Stimulated activated CD4-positive, alpha-beta T cell treated with anti-CD3 and anti-CD28 coated beads, Interleukin-4, amount 100 ng/mL, for 24 hours (primary cell): ENCODE measurements around the gene IGSF3.
"Not testable (repeated sequence)": the region's sequence is repeated elsewhere in the genome, so short reads cannot be mapped to it uniquely, and the experiment has no call there.

Source experiments
- DNase-seq: peaks from one replicate; pipeline ENCODE4 v3.0.0-alpha.2; 2020

IGSF3 gene

GRCh38 chr1:116595065-116595840, 72.3 kb downstream of the IGSF3 start:
- DNase-seq: not testable (repeated sequence)

DNA sequence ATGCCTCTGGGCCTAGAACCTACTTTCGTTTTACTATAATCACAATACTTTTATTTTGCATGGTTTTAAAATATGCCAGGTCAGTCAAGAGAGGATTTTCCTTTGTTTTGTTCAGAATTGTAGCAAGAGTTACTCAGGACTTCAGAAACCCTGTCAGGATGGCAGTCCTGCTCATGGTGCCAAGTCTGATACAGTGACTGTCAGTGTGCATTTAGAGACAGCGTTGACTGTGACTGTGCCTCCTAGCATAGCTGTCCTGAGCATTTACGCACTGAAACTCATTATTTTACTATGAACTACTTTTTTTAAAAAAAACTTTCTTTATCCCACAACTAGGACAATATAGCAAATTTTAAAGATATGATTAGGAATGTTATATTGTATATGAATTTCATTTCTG, 73.6 kb downstream of the IGSF3 start:
- not testable (repeated sequence) for DNase-seq

GRCh38 chr1:116593401-116593800, 74.1 kb downstream of the IGSF3 start:
- not testable (repeated sequence) for DNase-seq

GRCh38 chr1:116591951-116592605, 75.5 kb downstream of the IGSF3 start:
- DNase-seq: not testable (repeated sequence)

GRCh38 chr1:116591006-116591950, 76.3 kb downstream of the IGSF3 start:
- not testable (repeated sequence) for DNase-seq

DNA sequence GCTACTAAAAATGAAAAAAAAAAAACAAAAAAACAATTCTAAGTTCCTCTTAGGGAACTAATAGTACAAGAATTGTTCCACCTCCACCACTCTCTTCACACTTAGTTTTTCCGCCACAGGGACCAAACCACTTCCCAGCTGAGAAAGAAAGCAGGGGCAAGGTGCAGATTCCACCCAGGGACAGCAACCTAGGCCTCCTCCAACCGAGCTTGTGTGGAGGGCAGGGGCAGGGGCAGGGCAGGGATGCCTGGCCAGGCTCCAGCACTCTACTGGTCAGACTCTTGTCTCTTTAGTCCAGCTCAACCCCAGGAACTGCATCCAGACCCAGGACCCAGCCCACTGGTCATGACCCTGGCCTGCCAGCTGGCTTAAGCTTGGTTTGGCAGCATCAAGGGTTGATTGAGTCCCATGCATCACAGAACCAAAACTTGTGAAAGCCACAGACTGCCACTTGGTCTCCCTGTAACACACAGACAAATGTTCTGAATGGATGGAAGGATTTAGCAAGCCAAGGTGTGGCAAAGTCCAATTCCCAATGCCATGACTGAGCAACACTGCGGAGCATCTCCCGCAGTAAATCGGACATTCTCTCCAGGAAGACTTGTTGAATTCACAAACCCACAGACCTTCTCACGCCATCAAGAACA, 77.1 kb downstream of the IGSF3 start:
- not testable (repeated sequence) for DNase-seq

DNA sequence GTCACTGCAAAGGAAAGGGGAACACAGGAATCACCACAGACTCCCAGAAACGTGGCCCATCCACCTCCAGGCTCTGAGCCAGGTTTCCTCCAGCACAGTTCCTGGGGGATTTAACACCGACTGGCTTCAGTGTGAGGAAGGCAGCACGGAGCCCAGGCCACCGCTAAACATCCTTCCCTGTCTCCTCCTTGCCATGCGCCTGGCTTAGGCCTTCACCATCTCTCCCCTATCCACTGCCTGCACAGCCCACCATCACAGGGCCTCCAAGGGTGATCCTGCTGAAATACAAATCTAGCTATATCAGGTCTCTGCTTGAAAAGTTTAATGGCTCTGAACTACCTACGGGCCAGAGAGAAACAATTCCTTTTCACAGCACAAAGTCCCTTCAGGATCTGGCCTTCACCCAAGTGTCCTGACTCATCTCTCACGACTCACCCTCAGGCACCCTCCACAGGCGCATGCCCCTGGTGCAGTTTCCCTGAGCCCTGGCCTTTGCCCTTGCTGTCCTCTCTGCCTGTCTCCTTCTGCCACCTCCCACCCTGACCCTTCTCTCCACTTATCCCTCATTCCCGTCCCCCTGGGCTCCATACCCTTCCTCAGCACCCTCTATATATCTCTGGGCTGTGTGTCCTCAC, 78.3 kb downstream of the IGSF3 start:
- not testable (repeated sequence) for DNase-seq

DNA sequence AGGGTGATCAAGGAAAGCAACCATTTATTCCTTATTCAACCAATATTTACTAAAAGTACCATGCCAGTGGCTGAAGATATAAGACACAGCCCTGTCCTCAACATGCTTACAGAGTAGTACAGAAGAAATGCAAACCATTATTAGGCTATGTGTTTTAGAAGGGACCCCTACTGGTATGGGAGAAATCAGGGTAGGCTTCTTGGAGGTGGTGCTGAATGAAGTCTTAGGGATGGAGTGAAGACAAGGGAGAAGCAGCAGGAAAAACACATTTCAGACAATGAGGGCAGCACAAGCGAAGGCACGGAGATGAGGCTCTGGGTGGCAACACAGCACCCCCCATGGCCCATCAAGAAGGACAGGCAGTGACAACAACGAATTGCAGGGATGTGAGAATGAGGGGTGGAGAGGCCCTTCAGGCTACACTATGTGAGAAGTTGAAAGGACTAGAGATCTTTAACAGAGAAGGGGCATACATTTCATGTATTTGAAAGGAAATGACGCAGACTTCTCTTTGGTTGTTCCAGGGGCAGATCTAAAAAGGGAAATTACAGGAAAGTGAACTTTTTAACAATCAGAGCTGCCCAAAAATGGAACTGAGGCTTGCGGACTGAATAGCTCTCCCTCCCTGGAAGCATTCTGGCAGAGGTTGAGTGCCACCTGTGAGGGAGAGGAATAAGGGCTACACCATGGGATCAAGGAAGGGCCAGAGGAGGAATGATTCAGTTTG, 79.9 kb downstream of the IGSF3 start:
- DNase-seq: no peak

- no peak for DNase-seq
Measured at GRCh38 chr1:116586741-116587143, 80.8 kb downstream of the IGSF3 start.

DNA sequence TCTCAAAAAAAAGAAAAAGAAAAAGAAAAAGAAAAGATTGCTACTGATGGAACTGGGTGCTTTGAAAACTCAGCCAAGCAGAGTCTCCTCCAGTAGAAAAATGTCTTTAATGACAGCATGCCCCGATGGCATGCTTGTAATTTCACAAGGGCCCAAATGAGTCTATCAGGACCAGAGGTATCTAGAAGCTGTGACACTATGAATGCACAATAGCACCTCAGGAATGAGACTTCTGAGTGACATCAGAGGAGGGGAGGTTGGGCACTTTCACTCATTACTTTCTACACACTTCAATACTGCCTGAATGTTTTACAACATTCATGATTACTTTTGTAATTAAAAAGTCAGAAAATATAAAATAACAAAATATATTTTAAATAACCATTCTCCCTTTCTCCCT, 81.6 kb downstream of the IGSF3 start:
- no peak for DNase-seq

DNA sequence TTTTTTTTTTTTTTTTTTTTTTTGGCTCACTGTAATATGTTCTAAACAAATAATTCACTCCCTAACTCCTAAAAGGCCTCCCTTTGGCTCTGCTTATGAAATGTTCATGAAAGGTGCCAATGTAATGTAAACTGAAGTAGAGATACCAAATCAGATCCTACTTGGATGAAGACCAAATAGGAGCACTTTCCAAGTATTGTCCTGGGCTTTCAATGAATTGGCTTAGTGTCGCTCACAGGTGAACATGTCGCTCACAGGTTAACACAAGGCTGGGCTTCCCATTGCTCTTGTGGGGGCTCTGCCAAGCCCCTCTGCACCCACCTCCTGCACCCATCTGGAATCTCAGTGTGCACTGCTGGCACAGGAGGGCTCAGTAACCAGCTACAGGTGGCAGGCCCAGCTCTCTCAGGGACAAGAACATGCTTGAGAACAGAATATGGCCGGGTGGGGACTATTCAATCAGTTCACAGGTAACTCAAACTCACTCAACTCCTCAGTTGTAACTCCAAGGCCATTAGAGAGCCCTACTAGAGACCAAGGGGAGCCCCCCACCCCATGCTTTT, 86.1 kb downstream of the IGSF3 start:
- DNase-seq: no peak

- DNase-seq: no peak
Measured at GRCh38 chr1:116580446-116581322, 86.8 kb downstream of the IGSF3 start.

GRCh38 chr1:116579259-116579875, 88.2 kb downstream of the IGSF3 start:
- DNase-seq: no peak

DNA sequence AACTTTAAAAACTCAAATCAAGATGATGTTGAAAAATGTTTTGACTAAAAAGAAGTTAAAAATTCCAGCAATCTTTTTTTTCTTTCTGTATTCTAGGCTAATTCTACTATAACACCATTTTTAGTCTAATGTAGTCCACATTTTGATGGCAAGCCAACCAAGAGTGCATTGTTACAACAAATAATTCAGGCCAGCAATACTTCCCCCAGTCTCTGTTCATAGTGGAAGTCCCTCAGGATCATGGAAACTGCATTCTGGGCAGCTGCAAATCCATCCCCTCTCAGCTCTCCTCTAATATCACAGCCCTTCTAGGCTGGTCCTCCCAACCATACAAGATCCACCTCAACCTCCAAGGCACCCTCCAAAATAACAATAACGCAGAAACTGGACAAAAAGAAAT, 89.0 kb downstream of the IGSF3 start:
- DNase-seq: no peak

GRCh38 chr1:116577759-116578314, 89.7 kb downstream of the IGSF3 start:
- DNase-seq: no peak

GRCh38 chr1:116574581-116575291, 92.8 kb downstream of the IGSF3 start:
- DNase-seq: peak; percentile 68

GRCh38 chr1:116573431-116574095, 94.0 kb downstream of the IGSF3 start:
- no peak for DNase-seq
